Sigmoid colon (tissue), 7 donors: ENCODE measurements around the gene PRCP. TPM values are rescaled to one million over a fixed set of nuclear protein-coding genes. Genes with fewer than 3 reads are reported as not detected.

Experiments
- DNase-seq: peaks from one replicate; pipeline ENCODE4 v3.0.0-alpha.2; 2019
- H3K27ac ChIP-seq, 4 donors: fragments of 200-600 bp; sonication (generic); one replicate each; pipeline ENCODE4 v1.5.1; 2016 to 2019; ENCODE audit warnings: mild to moderate bottlenecking in 1 of 4
- H3K27me3 ChIP-seq, 3 donors: fragments of 200-600 bp; sonication (generic); one replicate each; pipeline ENCODE4 v1.5.1; 2019; ENCODE audit warnings: mild to moderate bottlenecking in 1 of 3
- H3K36me3 ChIP-seq, 4 donors: fragments of 200-600 bp; sonication (generic); one replicate each; pipeline ENCODE4 v1.5.1; 2016 to 2019
- H3K4me1 ChIP-seq, 4 donors: fragments of 200-600 bp; sonication (generic); one replicate each; pipeline ENCODE4 v1.5.1; 2017 to 2019
- H3K4me3 ChIP-seq, 4 donors: fragments of 200-600 bp; sonication (generic); one replicate each; pipeline ENCODE4 v1.5.1; 2017 to 2019; ENCODE audit warnings: mild to moderate bottlenecking in 2 of 4, moderate library complexity in 1 of 4
- H3K9me3 ChIP-seq, 4 donors: fragments of 200-600 bp in 3 of 4; sonication (generic) in 3 of 4; one replicate each; pipeline versions ENCODE4 v1.5.1 to v1.6.1; 2013 to 2019
- EP300 ChIP-seq, 4 donors: sonication (generic); formaldehyde crosslinking; IDR thresholded peaks; one replicate each; pipeline ENCODE4 v1.6.1; 2017; ENCODE audit warnings: antibody characterized with exemption in 4 of 4
- POLR2A ChIP-seq, 2 donors: fragments of 450-650 bp; IDR thresholded peaks; one replicate each; pipeline ENCODE4 v1.6.1; 2016; ENCODE audit warnings: antibody characterized with exemption in 2 of 2, mild to moderate bottlenecking in 2 of 2, moderate library complexity in 2 of 2
- POLR2AphosphoS5 ChIP-seq, 4 donors: sonication (generic); formaldehyde crosslinking; IDR thresholded peaks; one replicate each; pipeline ENCODE4 v1.6.1; 2017; ENCODE audit warnings: antibody characterized with exemption in 4 of 4
- WGBS, 2 donors: extraction: QIAGEN DNeasy Blood & Tissue Kit; methylation state at CpG; one replicate each; pipeline ENCODE4 v1.1.7; 2013; 5-methylcytosine and 5-hydroxymethylcytosine counted together
- intact Hi-C: fragments of 100-400 bp; cut with DNase I; formaldehyde crosslinking; loops from one replicate; pipeline ENCODE4 v1.15.1; 2023
- polyA plus RNA-seq, 3 donors: library from polyadenylated mRNA; stranded (reverse); fragments of 200-250 nt; gene quantifications; one replicate each; pipeline ENCODE4 v1.2.3, GENCODE V29; 2013
- total RNA-seq, 4 donors: library from RNA; depleted of rRNA; stranded (reverse); fragments of >200 nt; gene quantifications; one replicate each; pipeline ENCODE4 v1.1.0, GENCODE V29; 2016
- TF ChIP-seq, protein P1 (sequence below), 4 experiments: fragments of 450-650 bp in 3 of 4; fragments of 200-600 bp in 1 of 4; IDR thresholded peaks; one replicate each; pipeline ENCODE4 v1.5.1; 2016 to 2019; ENCODE audit warnings: antibody characterized with exemption in 4 of 4, mild to moderate bottlenecking in 3 of 4, moderate library complexity in 2 of 4
- donor health status: healthy with polysubstance abuse.
- donor health status: Bipolar disorder and iron deficiency.
- donor health status: healthy.

The PRCP gene
- total and polyA plus RNA-seq, 7 donors = 12.6 to 40.2 (median 31.1) TPM

DNA sequence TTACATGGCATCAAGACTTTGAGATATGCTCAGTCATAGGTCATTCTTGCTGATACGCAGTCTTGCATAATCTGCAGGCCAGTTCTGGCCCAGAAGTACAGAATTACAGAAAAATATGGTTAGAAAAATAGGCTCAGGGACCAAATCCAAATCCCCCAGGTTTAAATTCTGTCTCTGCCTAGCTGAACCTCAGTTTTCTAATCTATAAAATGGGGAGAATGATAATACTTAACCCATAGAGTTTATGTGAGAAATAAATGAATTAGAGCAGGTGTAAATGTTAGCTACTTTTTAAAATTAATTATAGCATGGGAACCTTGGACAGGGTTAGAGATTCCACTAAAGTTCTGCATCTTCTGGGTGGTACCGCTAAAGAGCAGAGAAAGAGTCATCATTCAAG, 114.2 kb downstream of the PRCP start:
- no peaks in the 10 kb centered on the region for H3K36me3 ChIP-seq
- intact Hi-C loops = no loop called here
- no peaks in the 10 kb centered on the region for H3K27me3 ChIP-seq
- no peaks in the 10 kb centered on the region for H3K9me3 ChIP-seq
- H3K4me1 ChIP-seq = no peaks in the 10 kb centered on the region
- H3K4me3 ChIP-seq = no peak overlapping the region
- TF ChIP-seq, protein P1, sequence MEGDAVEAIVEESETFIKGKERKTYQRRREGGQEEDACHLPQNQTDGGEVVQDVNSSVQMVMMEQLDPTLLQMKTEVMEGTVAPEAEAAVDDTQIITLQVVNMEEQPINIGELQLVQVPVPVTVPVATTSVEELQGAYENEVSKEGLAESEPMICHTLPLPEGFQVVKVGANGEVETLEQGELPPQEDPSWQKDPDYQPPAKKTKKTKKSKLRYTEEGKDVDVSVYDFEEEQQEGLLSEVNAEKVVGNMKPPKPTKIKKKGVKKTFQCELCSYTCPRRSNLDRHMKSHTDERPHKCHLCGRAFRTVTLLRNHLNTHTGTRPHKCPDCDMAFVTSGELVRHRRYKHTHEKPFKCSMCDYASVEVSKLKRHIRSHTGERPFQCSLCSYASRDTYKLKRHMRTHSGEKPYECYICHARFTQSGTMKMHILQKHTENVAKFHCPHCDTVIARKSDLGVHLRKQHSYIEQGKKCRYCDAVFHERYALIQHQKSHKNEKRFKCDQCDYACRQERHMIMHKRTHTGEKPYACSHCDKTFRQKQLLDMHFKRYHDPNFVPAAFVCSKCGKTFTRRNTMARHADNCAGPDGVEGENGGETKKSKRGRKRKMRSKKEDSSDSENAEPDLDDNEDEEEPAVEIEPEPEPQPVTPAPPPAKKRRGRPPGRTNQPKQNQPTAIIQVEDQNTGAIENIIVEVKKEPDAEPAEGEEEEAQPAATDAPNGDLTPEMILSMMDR (IDR thresholded peaks at IDR 0.05) = no peak
- TF ChIP-seq POLR2AphosphoS5 (IDR thresholded peaks at IDR 0.05) (no peak), POLR2A (IDR thresholded peaks at IDR 0.05) (no peak), EP300 (IDR thresholded peaks at IDR 0.05) (no peak)
- DNase-seq = no peak
- H3K27ac ChIP-seq = no peak overlapping the region
- 97 to 98% methylated on average over 2 of the region's 2 CpGs for WGBS, 2 donors

DNA sequence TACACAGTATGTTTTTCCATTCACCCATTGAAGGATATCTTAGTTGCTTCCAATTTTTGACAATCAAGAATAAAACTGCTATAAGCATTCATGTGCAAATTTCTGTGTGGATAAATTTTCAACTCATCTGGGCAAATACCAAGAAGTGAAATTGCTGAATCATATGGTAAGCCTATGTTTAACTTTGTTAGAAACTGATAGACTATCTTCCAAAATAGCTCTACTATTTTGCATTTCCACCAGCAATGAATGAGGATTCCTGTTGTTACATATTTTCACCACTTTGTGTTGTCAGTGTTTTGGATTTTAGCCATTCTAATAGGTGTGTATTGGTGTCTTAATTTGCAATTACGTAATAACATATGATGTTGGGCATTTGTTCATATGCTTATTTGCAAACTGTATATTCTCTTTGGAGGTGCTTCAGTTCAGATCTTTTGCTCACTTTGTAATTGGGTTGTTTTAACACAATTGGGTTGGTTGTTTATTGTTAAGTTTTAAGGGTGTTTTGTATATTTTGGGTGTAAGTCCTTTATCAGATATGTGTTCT, 117.3 kb downstream of the PRCP start:
- TF ChIP-seq EP300 (IDR thresholded peaks at IDR 0.05) (no peak), POLR2AphosphoS5 (IDR thresholded peaks at IDR 0.05) (no peak), POLR2A (IDR thresholded peaks at IDR 0.05) (no peak)
- TF ChIP-seq, protein P1 (IDR thresholded peaks at IDR 0.05) = no peak
- WGBS, 2 donors = 96% methylated on average over 1 of the region's 1 CpG
- Histone ChIP-seq H3K36me3 (no peaks in the 10 kb centered on the region), H3K27ac (no peak overlapping the region), H3K27me3 (no peaks in the 10 kb centered on the region), H3K9me3 (no peaks in the 10 kb centered on the region), H3K4me1 (no peaks in the 10 kb centered on the region), H3K4me3 (no peak overlapping the region)
- intact Hi-C loops = no loop called here
- no peak for DNase-seq

GRCh38 chr11:82778776-82779175, 121.5 kb downstream of the PRCP start:
- DNase-seq = no peak
- intact Hi-C loops = no loop called here
- WGBS, 2 donors = 65 to 73% methylated on average over 1 of the region's 1 CpG
- Histone ChIP-seq H3K9me3 (peaks cover 0 to 2% (median 0%) of the 10 kb centered on the region in 4 donors), H3K27ac (no peak overlapping the region), H3K4me3 (no peak overlapping the region), H3K27me3 (no peaks in the 10 kb centered on the region), H3K4me1 (no peaks in the 10 kb centered on the region), H3K36me3 (no peaks in the 10 kb centered on the region)
- no peak for TF ChIP-seq POLR2AphosphoS5 (IDR thresholded peaks at IDR 0.05)
- TF ChIP-seq, protein P1 (IDR thresholded peaks at IDR 0.05) = no peak
- no peak for TF ChIP-seq EP300 (IDR thresholded peaks at IDR 0.05)
- TF ChIP-seq POLR2A (IDR thresholded peaks at IDR 0.05) = no peak

DNA sequence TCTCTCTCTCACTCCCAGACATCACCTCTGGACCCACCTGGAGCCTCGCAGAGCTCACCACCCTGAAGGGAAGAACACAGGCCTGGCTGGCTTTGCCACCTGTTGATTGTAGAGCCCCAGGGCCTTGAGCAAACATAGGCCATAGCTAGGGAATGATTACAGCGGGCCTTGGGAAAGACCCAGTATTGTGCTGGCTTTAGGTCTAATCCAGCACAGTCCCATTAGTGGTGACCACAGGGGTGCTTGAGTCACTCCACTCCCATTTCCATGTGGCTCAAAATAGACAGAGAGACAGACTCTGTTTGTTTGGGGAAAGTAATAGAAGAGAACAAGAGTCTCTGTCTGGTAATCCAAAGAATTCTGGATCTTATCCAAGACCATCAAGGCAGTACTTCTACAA, 123.9 kb downstream of the PRCP start:
- Histone ChIP-seq H3K27me3 (no peaks in the 10 kb centered on the region), H3K36me3 (no peaks in the 10 kb centered on the region), H3K9me3 (peaks cover 0 to 2% (median 0%) of the 10 kb centered on the region in 4 donors), H3K4me1 (no peaks in the 10 kb centered on the region), H3K4me3 (no peak overlapping the region), H3K27ac (no peak overlapping the region)
- DNase-seq = no peak
- intact Hi-C loops = no loop called here
- TF ChIP-seq, protein P1 (IDR thresholded peaks at IDR 0.05) = no peak
- no peak for TF ChIP-seq EP300 (IDR thresholded peaks at IDR 0.05)
- no peak for TF ChIP-seq POLR2A (IDR thresholded peaks at IDR 0.05)
- TF ChIP-seq POLR2AphosphoS5 (IDR thresholded peaks at IDR 0.05) = no peak
- 65 to 86% methylated on average over 2 of the region's 2 CpGs for WGBS, 2 donors
